Stimulated activated CD8-positive, alpha-beta memory T cell treated with anti-CD3 and anti-CD28 coated beads, Interleukin-4, amount 100 ng/mL, for 4 hours (primary cell): ENCODE results near the gene PDHX.
"Not testable (repeated sequence)": the region's sequence is repeated elsewhere in the genome, so short reads cannot be mapped to it uniquely, and the experiment has no call there.

Experiments used
- DNase-seq, 2 donors: peaks; one replicate each; pipeline ENCODE4 v3.0.0-alpha.2; 2020; ENCODE audit warnings: low read depth in 2 of 2, low spot score in 1 of 2

Gene PDHX

DNA sequence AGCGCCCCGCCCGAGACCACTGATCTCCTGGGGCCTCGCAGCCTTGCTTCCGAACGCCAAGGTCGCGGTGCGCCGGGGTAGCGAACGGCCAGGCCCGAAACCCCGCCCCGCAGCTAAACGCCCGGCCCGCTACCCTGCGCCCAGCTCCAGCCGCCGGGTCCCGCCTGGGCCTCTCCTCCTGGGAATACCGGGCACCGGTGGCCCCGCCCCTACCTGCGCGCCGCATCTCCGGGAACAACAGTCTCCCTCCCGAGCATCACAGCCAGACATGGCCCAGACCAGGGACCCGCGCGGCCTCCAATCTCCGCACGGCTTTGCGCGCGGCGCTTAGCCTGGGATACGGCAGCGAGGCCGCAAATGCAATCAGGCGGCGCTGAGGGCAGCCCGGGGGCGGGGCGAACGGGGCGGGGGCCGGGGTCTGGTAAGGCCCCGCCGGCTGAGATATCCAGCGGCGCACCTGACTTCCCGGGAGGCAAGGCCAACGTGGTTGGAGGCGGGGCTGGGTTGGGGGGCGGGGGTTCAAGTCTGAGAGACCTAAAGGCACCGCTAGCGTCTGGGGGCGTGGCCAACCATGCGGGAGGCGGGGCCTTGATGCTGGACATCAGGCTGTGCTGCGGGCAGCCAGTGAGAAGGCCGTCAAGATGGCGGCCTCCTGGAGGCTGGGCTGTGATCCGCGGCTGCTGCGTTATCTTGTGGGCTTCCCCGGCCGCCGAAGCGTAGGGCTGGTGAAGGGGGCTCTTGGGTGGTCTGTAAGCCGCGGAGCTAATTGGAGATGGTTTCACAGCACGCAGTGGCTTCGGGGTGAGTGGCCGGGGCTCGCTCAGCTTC, at the start of gene PDHX, which contains the start of gene APIP:
PDHX (plus strand) TSS at position 604 of the 828 bp plus-strand sequence; CDS start at position 642, 38 bp downstream.
APIP (minus strand) TSS at position 365 of the 828 bp plus-strand sequence; CDS start at position 270, 95 bp downstream.
- DNase-seq: peak; percentile 92 to 97

DNA sequence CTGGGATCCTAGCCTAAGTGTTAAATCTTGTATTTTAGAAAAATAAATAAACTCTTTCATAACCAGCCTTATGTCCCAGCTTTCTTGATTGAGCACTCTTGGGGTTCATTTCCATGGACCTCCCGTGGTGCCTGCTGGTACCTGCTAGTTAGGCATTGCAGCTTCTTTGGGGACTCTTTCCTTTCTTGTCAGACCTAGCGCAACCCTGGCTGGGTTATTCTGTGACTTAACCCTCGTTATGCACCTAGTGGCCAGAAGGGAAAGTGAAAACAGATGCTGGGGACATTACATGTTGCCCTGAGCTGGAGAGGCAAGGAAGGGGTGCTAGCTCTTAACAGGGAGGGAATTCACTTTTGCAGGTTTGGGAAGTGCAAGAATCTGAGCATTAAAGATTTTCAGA, 47.0 kb upstream of the PDHX start:
- DNase-seq: no peak

DNA sequence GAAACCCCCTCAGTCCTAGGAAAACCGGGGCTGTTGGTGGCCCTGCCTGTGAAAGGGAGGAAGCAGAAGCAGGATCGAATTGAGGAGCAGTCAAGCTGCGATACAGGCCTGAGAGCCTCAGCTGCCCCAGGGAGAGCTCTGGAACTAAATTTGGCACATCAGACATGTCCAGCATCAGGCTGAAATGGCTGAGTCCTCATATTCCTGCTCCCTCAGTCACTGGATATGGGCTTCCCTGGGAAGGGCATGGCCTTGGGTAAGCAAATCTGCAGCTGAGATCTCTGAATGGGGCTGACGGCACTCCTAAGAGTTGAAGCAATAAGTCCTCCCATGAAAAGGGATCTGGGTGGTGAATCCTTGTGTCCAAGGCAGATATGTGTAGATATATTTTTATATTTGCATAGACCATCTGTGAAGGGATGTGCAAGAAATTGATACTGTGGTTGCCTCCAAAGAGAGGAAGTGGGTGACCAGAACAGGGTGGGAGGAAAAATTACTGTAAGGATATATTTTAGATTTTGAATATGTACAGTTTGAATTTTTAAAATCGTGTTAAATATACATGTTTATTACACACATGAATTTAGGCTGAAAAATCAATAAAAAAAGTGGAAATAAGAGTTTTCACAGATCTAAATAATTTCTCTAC, 45.7 kb upstream of the PDHX start:
- no peak for DNase-seq

DNA sequence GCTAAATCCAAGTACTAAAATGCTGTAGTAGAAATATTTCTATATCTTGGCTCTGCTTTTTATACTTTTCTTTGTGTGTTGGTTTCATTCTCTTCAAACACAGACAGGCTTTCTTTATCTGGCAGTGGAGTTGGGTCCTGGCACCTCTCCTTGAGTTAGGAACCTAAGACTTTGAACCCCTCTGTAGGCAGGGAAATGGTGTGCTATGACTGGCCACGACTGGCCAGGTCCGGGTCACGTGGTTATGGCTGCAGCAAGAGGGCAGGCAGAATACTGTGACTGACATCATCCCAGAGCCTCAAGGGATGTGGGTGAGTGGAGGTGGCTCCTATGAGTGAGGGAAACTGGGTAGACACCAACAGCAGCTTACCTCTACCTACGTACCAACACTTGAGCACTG, 42.2 kb upstream of the PDHX start:
- no peak for DNase-seq

DNA sequence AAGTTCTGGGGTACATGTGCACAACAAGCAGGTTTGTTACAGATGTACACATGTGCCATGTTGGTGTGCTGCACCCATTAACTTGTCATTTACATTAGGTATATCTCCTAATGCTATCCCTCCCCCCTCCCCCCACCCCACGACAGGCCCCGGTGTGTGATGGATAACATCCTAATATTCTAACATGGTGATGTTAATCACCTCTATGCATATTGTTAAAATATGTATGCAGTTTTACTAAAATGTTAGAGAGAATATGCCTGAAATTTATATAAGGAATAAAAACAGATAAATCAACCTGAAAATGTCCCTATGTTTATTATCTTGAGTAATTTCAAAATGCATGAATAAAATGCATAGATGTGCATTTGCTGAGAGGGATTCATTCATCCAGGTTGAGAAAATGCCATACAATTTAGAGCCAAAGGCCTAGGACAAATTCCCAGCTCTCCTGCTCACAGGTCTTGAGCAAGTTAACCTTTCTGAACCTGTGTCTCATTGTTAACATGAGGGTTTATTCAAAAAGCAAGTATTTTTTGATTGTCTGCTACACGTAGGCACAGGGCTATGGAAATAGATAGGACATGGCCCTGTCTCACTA, 38.9 kb upstream of the PDHX start:
- DNase-seq: no peak

DNA sequence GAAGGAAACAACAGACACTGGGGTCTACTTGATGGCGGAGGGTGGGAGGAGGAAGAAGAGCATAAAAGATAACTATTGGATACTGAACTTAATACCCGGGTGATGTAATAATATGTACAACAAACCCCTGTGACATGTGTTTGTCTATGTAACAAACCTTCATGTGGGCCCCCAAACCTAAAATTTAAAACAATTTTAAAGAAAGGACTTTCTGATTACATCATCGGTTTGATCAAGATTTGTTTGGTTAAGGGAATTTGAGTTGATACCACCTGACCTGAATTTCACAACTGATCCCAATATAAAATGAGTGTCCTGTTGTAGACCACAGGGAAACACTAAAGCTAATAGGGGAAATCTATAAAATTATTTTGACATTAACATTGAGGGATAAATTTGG, 34.5 kb upstream of the PDHX start:
- DNase-seq: no peak

DNA sequence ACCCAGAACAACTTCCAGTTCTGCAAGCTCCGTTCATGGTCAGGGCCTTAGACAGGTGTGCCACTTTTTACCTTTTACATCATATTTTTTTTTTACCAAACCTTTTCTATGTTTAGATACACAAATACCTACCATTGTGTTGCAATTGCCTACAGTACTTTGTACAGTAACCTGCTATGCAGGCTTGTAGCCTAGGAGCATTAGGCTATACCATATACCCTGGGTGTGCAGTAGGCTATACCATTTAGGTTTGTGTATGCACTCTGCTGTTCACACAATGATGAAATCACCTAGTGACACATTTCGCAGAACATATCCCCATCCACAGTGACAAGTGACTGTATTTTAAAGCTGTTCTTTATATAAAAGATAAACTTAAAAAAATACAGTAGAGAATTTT, 29.8 kb upstream of the PDHX start:
- DNase-seq: no peak

DNA sequence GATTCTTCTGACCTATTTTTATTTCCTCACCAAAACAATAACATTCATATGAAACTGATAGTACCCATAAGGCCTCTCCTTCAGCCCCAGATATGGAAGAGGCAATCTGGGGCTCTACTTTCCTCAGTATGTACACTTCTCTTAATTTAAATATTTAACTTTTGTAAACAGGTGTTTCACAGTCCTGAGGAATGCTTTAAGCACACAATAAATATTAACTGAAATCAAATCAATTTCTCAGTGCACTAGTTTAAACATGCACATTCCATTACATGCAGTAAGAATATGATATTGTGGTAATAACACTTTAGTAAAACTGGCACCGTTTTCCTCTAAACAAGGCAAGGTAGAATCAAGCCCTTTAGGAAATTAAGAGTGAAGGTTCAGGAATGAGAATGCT, 29.2 kb upstream of the PDHX start:
- no peak for DNase-seq

DNA sequence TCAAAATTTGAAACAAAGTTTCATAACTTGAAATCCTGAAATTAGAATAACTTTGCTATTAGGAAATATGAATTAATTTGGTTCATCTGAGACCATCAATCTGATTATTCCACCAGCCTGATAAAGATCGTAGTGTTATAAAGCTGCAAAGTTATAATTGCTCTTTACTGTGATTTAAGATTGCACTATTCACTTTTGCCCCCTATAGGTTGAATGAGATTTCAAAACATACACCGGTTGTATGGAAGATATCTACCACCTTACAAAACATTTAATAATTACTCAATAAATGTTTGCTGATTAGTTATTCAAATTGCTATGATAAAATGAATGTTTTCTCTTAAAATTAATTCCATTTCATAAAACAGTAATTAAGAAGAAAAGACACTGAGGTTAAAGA, 26.3 kb upstream of the PDHX start:
- DNase-seq: no peak

DNA sequence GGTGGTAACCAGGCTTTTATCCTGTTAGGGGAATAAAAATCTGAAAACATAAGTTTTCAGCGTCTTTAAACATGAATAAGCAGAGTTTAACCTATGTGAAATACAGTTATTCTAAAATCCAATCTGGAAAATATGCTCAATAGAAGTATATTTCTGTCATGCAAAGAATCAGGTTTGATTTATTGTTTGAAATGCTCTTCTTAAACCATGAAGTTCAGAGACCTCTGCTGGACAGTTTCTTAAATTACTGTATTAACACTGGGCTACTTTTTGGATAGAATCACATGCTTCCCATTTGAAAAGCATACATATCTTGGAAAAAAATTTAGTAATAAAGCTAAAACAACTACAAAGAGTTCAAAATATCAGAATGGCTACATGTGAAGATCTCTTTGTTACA, 25.6 kb upstream of the PDHX start:
- DNase-seq: no peak

DNA sequence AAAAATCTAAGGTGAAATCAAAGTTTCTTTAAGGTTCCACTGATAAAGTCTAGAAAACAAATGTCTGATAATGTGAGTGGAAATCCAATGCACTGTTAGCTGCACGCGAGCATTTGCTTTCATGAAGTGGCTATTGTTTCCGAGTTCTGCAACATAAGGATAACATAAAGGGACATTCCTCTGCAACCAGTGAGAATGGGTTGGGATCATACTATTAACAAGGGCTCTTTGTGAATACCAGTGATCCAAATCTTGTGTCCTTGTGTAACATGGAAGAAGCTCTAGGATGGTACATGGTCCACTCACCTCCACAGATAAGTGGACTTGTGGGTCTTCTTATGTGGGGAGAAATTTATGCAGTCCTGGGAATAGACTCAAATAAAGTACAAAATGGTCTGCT, 24.8 kb upstream of the PDHX start:
- no peak for DNase-seq

DNA sequence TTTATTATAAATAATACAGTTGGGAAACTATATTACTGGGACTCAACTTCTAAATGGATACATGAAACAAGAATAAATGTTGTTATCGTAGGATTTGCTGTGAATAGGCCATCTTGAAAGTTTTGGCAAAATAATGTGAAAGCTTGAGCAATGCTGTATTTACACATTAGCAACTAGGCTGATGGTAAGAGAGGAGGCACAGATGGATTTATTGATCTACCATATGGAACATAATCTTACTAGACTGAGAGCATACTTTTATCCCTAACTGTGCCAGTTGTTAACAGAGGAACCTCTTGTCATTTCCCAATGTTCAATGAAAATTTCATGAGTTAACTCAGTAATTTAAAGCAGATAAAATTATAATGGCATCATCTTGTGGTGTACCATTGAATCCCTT, 23.0 kb upstream of the PDHX start:
- no peak for DNase-seq

DNA sequence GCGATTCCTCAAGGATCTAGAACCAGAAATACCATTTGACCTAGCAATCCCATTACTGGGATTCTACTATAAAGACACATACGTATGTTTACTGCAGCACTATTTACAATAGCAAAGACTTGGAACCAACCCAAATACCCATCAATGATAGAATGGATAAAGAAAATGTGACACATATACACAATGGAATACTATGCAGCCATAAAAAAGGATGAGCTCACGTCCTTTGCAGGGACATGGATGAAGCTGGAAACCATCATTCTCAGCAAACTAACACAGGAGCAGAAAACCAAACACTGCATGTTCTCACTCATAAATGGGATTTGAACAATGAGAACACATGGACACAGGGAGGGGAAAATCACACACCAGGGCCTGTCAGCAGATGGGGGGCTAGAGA, 20.2 kb upstream of the PDHX start:
- not testable (repeated sequence) for DNase-seq

DNA sequence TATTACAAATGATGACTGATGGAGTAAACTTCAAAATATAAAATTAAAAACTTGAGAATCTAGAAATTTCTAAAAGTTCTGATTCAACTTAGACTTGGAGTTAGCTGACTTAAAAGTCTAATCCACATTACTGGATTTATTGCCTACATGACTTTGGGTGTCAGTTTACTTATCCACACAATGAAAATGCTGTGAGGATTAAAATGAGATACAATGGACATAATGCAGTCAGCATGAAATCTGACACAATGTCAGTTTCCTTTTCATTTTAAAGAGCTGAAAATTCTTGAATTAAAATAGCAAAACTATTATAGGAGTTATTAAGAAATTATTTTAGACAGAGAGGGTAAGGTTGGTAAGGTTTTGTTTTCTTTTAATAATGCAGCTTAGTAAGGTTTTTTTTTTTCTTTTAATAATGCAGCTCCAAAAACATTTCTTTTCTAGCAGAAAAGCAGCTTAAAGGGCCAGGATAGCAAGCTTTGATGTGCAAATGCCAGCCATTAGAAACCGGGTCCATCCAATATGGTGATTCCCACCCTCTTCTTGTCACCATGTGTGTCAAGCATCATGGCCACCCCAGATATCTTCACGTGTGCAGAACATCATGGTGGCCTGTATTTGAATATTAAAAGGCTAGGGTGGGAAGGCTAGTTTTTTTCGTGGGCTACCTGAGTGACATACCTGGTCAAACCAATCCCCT, 19.1 kb upstream of the PDHX start:
- DNase-seq: no peak

DNA sequence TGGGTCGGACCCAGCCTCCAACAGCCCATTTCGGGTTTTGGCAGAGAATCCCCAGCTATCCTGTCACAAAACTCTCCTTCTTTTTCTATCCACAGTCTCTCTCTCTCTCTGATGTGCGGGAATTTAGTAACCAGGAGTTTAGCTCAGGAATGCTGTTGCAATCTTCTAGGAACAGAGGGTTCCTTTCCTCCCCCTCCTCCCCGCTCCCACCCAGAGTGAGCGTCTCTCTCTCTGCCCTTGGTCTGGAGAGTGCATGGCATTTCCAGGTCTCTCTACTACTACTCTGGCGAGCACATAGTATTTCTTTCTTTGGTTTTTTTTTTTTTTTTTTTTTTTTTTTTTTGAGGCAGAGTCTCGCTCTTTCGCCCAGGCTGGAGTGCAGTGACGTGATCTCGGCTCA, 17.9 kb upstream of the PDHX start:
- DNase-seq: no peak

DNA sequence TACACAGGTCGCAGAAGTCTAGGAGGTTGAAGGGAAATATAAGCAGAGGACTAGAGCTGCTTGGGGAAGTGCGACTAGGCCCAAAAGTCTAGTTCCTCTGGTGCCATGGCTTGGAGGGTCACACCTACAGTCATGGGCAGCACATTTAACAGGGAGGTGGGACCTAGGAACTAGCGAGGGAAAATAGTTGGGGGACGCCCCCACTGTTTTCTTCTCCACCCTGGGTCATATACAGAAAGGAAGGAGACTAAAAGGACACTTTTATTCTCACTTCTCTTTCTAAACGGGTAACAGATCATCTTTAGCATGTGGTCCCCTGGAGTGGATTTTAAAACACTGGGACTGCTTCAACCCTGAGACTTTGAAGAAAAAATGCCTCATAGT, 16.8 kb upstream of the PDHX start:
- DNase-seq: no peak

DNA sequence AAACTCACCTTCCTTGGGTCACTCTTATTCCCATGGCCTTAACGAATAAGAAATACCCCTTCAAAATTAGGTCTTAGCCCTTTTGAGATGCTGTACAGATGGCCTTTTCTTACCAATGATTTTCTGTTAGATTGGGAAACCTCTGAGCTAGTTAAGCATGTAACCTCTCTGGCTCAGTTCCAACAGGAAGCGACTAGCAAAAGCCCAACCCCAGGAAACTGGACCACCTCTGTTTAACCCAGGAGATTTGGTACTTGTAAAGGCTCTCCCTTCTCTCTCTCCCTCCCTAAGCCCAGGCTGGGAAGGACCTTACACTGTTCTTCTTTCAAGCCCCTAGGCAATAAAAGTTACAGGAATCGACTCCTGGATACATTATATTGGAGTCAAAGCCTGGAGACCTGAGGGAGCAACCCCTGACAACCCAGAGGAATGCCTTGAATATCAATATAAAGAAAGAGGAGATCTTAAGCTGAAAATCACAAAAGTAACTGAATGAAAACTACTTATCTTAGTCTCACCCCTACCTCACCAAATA, 11.9 kb upstream of the PDHX start:
- DNase-seq: no peak

DNA sequence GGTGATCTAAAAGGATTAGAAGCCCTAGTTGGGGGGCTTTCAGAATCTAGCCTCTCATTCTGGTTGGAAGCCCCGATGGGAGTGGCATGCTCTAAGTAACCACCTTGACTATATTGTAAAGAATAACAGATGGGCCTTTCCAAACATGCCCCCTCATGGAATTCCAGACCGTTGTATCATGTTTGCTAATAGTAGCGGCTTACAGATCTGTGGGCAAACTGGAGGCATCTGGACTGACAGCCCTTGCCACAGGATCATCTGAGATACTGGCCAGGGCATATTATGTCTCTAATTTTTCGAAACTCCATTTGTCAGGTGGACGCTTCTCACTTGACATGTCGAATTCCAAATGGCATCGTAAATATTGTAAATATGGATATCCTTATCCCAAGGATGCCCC, 10.8 kb upstream of the PDHX start:
- no peak for DNase-seq

DNA sequence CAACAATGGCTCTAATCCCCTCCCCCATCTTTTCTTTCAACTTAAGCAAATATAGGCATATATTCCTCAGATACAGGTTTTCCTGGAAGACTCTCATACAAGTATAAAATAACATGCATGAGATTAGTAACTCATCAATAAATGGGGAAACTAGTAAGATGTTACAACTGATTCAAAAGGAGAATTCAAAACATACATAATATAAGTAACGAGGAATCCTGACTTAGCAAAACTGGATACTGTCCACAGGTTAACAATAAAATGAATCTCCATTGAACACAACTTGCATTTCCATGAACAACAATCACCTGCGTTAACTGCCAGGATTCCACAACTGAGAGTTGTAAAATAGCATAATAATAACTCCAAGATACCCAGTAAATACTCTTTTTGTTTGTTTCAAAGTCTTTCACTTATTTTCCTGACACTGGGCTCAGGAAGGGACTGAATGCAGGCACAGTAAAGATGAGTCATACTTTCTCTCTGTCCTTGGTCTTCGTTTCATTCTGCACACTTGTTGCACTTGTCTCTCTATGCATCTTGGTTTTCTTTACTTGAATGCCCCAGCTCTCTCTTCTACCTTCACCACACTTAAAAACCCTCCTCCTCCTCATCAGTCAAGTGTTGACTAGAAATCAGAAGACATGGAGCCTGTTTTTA, 8.4 kb upstream of the PDHX start:
- DNase-seq: no peak

DNA sequence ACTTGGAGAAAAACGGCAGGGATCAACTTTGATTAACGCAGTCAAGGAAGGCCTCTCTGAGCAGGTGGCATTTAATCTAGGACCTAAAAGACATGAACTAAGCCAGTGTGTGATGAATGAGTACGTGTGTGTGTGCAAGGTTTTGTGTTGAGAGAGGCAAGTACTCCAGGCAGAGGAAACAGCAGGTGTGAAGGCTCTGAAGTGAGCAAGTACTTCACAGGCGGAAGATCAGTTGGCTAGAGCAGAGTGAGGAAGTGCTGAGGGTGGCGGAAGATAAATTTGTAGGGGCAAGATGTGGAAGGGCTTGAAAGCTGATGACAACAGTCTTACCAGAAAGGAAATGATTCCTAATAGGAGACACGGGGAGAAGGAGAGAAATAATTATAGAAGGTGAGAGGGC, 7.0 kb upstream of the PDHX start:
- no peak for DNase-seq

DNA sequence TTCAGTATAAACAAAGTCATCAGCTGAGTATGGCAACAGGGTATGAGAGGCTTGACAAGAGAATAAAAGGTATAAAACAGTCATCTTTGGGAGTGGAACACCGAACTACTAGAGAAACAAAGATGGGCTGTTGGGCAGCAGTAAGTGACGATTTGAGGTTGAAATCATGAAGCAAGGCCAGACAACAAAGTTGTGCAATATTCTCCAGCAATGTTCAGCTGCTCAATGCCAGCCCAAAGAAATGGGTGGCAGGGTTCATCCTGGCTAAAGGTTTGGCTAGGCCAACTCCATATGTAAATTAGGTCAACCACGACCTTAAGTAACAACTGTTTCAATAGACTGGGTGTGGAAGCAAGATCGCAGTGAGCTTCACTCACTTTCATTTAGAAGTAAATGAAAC, 6.5 kb upstream of the PDHX start:
- DNase-seq: no peak
